Mononuclear cell (primary cell): ENCODE results near the gene PMEL. TPM values are rescaled to one million over a fixed set of nuclear protein-coding genes. Genes with fewer than 3 reads are reported as not detected.
A peak's percentile ranks its signal among the peaks of the same experiment; 100 is the strongest.

Source experiments
- H3K27me3 ChIP-seq: 2 replicates; pipeline ENCODE4 v1.6.0; 2011; ENCODE audit warnings: low read length, control low read depth; ENCODE audit not compliant: insufficient read depth
- H3K4me1 ChIP-seq: 2 replicates; pipeline ENCODE4 v1.5.1; 2011; ENCODE audit warnings: mild to moderate bottlenecking, low read length, control low read depth; ENCODE audit not compliant: insufficient read depth
- H3K4me3 ChIP-seq: 2 replicates; pipeline ENCODE4 v1.5.1; 2011; ENCODE audit warnings: mild to moderate bottlenecking, low read length, moderate library complexity
- H3K9me3 ChIP-seq: 2 replicates; pipeline ENCODE4 v1.5.1; 2011; ENCODE audit warnings: low read depth, mild to moderate bottlenecking, control low read depth, low read length
- total RNA-seq: library from RNA; depleted of rRNA; stranded (reverse); fragments of >200 nt; gene quantifications from one replicate; pipeline ENCODE4 v1.2.3, GENCODE V29; 2012

PMEL gene
- total RNA-seq, 1 donor: not detected

GRCh38 chr12:55937981-55938380, 27.9 kb downstream of the PMEL start:
- Histone ChIP-seq H3K27me3 (no peaks in the 10 kb centered on the region), H3K4me3 (no peak overlapping the region), H3K9me3 (no peaks in the 10 kb centered on the region), H3K4me1 (peaks cover 49% of the 10 kb centered on the region)

DNA sequence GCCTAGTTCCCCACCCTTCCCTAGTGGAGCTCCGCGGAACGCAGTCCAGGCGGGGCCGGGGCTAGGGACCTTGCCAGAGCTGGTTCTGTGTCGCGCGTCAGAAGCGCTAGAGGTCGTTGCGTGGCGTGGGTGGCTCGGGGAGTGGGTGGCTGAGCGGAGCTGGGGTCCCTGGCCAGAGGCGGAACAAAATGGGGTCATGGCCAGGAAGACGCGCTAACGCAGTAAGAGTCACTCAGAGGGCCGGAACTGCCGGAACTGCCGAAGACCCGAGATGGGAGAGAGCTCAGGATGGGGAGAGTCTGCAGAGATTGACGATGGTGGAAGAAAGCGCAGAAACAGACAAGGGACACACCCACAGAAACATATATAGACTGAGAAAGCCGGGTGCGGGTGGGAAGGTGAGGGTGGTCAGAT, 30.1 kb downstream of the PMEL start:
- Histone ChIP-seq H3K9me3 (no peaks in the 10 kb centered on the region), H3K27me3 (no peaks in the 10 kb centered on the region), H3K4me1 (peaks cover 63% of the 10 kb centered on the region), H3K4me3 (no peak overlapping the region)

DNA sequence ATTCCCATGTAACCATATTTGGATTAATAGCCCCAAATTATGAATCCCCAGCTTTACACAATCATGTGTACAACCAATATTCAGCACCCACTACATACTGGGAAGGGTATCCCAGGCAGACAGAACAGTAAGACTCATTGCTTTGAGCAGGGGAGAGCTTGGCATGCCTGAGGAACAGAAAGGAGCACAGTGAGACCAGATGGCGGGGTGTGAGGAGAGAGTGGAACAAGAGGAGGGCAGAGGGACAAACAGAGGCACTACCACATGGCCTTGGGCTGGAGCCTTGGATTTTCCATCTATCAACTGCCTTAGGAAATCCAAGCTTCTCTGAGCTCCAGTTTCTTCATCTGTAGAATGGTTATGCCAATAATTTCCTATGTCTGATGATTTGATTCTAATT, 31.1 kb downstream of the PMEL start:
- H3K4me1 ChIP-seq: peaks cover 64% of the 10 kb centered on the region
- H3K27me3 ChIP-seq: no peaks in the 10 kb centered on the region
- no peak overlapping the region for H3K4me3 ChIP-seq
- no peaks in the 10 kb centered on the region for H3K9me3 ChIP-seq

DNA sequence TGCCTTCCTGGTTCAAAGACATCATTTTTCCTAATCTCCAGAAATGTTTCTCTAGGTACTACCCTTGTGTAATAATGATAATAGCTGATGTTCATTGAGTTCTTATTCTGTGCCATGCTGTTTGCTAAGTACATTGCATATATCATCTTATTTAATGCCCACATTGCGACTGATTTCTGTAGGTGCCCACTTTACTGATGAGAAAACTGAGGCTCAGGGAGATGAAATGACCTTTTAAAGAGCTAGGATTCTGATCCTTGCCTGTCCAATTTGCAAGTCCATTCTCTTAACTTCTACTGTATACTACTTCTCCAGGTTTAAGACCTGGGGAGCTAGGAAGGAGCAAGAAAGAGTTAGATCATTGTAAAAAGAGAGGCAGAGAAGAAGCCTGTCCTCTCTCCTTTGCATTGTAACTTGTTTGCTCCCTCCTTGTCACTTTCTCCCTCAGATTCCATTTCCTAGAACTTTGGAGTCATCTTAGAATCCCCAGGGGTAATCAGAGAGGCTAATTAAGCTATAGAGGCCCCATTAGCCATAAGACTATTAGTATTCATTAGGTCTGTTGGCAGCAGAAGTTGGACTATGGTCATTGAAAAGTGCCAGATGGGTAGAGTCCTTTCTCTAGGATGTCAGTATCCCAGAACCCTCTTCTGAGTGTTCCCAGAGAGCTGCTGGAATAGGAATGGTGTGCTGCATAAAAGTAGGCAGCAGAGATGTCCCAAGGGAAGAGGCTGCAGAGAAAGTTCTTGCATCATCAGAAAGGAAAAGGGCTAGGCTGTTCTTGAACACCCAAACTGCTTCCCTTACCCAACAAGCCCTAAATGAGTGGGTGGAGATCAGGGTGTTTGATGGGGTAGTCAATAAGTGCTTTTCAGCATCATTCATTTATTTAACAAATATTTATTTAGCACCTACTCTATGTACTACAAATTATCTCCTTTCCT, 31.8 kb downstream of the PMEL start:
- Histone ChIP-seq H3K4me1 (peaks cover 64% of the 10 kb centered on the region), H3K4me3 (peak overlapping the region; percentile 81), H3K9me3 (no peaks in the 10 kb centered on the region), H3K27me3 (no peaks in the 10 kb centered on the region)

DNA sequence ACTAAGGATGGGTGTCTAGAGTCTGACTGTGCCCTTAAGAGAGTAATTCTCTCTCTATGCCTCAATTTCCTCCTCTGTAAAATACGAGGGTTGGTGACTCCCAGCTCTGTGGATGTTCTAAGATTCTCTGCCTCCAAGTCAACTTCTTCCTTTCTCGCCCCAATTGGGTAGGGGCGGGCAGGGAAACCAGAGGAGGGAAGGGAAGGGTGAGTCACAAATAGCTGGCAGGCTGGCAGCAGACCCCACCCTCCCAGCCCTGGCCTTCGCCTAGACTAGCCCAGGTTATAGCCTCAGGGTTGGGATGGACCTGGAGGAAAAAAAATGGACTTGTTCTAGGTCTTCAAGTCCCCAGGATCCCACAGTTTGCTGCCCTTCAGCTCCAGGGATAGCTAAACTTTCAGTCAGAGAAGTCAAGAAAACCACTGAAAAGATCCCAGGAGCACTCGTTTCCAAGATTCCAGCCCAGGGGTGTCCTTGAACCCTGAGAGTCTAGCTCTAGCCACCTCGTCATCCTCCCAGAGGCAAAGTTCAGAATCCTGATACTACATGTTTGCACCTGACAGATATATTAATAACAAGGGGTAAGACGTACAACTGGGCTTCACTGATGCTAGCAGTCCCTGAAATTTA, 32.6 kb downstream of the PMEL start:
- no peaks in the 10 kb centered on the region for H3K27me3 ChIP-seq
- H3K9me3 ChIP-seq: no peaks in the 10 kb centered on the region
- H3K4me3 ChIP-seq: peak overlapping the region; percentile 81
- peaks cover 72% of the 10 kb centered on the region for H3K4me1 ChIP-seq

- Histone ChIP-seq H3K4me3 (peak overlapping the region; percentile 81), H3K4me1 (peaks cover 78% of the 10 kb centered on the region), H3K9me3 (no peaks in the 10 kb centered on the region), H3K27me3 (no peaks in the 10 kb centered on the region)
Measured at GRCh38 chr12:55932551-55932910, 33.3 kb downstream of the PMEL start.

DNA sequence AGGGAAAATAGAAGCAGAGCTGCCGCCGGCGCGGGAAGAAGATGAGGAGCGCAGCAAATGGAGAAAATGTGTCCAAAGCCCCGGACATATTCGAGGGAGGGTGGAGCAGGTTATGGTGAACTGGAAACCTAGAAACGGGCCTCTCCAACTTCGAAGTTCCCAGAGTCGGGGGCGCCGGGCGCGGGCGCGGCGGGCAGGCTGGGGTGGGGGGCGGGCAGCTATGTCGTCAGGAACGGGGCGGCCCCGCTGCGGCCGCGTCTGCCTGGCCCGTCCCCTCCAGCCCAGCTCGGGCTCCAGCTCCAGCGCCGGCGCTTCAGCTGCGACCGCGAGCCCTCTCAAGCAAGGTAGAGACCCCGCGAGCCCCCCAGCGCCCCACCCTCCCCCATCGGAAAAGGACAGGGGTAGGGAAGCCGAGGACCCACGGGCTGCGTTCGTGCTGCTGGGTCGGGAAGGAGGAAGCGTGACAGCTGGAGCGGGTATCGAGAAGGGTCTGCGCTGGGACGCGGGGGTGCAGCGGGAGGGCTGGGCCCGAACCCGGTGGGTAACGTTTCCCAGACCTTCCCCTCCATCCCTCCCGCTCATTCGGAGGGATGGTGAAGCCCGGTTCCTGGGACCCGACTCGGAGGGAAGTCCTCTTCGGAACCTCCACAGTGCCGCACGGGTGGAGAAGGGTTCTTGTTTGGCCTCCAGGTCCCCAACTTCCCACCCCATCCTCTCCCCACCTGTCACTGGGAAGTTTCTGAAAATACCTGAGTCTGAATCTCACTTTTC, 33.9 kb downstream of the PMEL start:
- Histone ChIP-seq H3K4me3 (peak overlapping the region; percentile 81), H3K27me3 (no peaks in the 10 kb centered on the region), H3K9me3 (no peaks in the 10 kb centered on the region), H3K4me1 (peaks cover 77% of the 10 kb centered on the region)

DNA sequence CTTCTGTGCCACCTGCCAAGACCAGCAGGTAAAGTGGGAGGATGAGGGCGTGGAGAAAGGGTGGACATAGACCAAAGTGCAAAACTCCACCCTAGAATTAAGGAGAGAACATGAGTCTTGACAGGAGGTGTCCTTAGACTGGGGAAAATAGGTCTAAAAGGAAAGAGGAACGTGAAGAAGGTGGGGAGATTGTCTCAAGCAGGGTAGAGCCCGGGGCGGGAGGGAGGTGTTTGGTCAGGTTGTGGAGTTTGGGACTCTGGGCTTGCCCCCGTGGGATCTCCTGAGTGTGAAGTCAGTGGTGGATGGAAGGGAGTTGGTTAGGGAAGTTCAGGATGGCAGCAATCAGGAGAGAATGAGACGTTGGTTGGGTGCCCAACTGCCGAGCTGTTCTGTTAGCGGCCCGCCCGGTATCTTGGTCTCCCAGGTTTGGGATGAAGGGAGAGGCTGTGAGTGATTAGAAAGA, 34.5 kb downstream of the PMEL start:
- Histone ChIP-seq H3K9me3 (no peaks in the 10 kb centered on the region), H3K27me3 (no peaks in the 10 kb centered on the region), H3K4me3 (peak overlapping the region; percentile 81), H3K4me1 (peaks cover 74% of the 10 kb centered on the region)

GRCh38 chr12:55930771-55931316, 35.0 kb downstream of the PMEL start, which contains the start of gene DGKA:
Gene DGKA (plus strand): TSS chr12:55931162. CDS start chr12:55936504, 5,342 bp downstream.
- Histone ChIP-seq H3K9me3 (no peaks in the 10 kb centered on the region), H3K27me3 (no peaks in the 10 kb centered on the region), H3K4me1 (peaks cover 77% of the 10 kb centered on the region), H3K4me3 (peak within 1 kb of the TSS; percentile 81)

DNA sequence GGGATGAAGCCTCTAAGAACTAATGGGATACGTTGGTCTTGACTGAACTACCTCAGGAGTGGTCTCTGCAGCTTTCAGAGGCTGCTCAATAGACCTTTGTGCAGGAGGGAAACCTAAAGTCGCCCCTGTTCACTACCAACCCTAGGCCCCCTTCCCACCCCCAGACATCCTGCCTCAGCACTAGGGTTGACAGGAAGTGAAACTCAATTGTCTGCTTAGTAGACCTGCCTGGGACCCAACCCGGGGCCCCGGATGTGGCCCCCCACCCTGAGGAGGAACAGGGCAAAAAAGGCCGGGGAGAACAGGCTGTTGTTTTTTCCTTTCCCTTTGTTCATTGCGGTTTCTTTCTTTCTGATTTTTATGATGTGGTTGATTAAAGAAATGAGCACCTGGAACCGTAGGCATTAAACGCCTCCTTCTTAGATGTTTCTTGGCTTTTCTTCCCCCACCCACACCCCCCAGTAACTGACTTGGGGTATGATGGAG, 36.5 kb downstream of the PMEL start:
- Histone ChIP-seq H3K9me3 (no peaks in the 10 kb centered on the region), H3K4me3 (peak overlapping the region; percentile 75), H3K4me1 (peaks cover 78% of the 10 kb centered on the region), H3K27me3 (no peaks in the 10 kb centered on the region)

GRCh38 chr12:55927588-55928502, 38.0 kb downstream of the PMEL start, which contains the start of gene PYM1:
Gene PYM1 (minus strand): TSS chr12:55927894. CDS start chr12:55927761, 133 bp downstream.
- peaks cover 63% of the 10 kb centered on the region for H3K4me1 ChIP-seq

DNA sequence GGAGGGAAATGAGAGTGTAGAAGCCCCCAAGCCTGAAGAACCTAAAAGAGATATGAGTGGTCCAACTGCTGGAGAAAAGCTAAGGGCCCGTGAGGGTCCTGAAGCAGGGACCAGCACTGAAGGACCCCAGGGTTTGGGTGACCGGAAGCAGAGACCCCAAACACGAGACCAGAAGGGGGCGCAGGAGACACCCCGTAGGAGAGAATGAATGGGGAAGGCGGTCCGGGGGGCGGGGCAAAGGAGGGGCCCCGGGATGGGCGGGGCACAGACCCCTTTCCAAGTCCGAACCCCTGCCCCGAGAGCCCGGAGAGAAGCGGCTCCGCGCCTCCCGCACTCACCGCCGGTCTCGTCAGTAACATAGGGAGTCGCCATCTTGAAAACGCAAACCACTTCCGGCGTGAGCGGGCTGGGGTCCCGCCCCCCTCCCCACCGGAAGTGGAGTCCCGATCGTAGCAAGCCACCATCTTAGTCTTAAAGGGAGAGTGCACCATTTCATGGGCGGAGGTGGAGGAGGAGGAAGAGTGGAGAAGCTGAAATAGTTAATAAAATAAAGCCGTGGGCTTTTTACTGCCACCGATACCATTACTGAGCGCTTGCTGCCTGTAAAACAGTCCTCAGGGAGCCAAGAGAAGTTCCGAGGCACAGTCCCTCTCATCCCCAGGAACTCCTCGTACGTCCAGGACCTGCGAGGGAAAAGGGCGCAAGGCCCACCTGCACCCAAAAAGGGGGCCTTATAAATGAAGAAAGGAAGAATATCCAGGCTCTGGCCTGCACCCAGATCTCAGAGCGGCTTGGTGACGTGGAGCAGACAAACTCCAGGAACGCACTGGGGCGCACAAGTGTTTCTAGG, 38.9 kb downstream of the PMEL start:
- Histone ChIP-seq H3K27me3 (no peaks in the 10 kb centered on the region), H3K4me3 (peak overlapping the region; percentile 75), H3K4me1 (peaks cover 58% of the 10 kb centered on the region), H3K9me3 (no peaks in the 10 kb centered on the region)

More at GRCh38 chr12:55927588-55928502, 38.0 kb downstream of the PMEL start, which contains the start of gene PYM1:
- H3K4me3 ChIP-seq: peak within 1 kb of the TSS; percentile 75
- H3K9me3 ChIP-seq: no peaks in the 10 kb centered on the region
- H3K27me3 ChIP-seq: no peaks in the 10 kb centered on the region
